HG02885 (cell line): ENCODE results near the gene GPNMB.

Source experiments
- ATAC-seq: cut with Tn5 transposase; IDR thresholded peaks from one replicate; pipeline ENCODE4 v1.9.1; 2021; ENCODE audit warnings: mild to moderate bottlenecking; ENCODE audit not compliant: unreplicated experiment, poor library complexity

The GPNMB gene

DNA sequence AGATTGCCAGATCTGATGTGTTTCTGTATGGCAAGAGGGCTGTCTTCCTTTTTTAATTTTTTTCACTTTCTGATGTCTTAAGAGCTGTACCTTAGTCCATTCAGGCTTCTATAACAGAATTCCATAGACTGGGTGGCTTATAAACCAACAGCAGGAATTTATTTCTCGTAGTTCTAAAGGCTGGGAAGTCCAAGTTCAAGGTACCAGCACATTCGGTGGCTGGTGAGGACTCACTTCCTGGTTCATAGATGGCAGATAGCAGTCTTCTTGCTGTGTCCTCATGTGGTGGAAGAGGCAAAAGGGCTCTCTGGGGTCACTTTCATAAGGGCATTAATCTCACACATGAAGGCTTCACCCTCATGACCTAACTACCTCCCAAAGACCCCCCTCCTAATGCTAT lies 20.8 kb downstream of the GPNMB start:
- ATAC-seq, result no peak

GRCh38 chr7:23268167-23268566 lies 21.6 kb downstream of the GPNMB start:
- no peak for ATAC-seq

DNA sequence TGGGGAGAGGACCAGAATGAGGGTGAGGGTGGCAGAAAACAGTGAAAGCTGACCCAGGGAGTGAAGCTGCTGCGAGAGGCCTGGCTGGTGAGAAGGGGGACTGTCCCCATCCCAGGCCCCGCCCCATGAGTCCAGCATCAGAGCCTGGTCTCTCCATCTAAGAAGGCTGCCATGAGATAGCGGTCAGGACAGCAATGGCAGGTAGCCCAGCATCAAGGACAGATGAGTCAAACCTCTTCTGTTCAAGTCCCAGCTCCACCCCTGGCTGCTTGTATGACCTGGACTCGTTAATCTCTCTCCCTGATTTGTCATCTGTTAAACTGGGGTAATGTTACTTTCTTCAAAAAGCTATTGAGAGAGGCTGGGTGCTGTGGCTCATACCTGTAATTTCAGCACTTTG lies 22.2 kb downstream of the GPNMB start:
- ATAC-seq, result no peak

GRCh38 chr7:23272275-23272674 lies 25.7 kb downstream of the GPNMB start:
- no peak for ATAC-seq

DNA sequence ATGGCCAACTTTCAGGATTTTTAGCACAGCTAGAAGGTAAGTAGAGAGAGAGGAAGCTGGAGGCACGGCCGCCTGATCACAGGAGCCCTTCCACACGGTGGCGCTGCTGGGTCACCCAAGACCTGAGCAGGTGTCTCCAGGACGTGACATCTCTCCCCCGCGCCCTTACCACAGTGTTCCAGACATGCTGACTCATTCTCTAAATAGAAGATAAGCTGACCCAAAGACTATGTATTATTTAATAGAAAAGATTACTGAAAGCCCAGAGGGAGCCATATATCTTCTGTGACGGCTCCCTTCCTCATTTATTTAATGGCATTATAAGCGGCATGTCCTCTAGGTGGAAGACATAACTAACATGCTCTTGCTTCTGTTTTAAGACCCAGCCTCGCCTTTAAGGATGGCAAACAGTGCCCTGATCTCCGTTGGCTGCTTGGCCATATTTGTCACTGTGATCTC lies 26.6 kb downstream of the GPNMB start:
- peak; percentile 97 for ATAC-seq

GRCh38 chr7:23275912-23276311 lies 29.3 kb downstream of the GPNMB start:
- ATAC-seq, result no peak

GRCh38 chr7:23276376-23276775 lies 29.8 kb downstream of the GPNMB start:
- no peak for ATAC-seq

DNA sequence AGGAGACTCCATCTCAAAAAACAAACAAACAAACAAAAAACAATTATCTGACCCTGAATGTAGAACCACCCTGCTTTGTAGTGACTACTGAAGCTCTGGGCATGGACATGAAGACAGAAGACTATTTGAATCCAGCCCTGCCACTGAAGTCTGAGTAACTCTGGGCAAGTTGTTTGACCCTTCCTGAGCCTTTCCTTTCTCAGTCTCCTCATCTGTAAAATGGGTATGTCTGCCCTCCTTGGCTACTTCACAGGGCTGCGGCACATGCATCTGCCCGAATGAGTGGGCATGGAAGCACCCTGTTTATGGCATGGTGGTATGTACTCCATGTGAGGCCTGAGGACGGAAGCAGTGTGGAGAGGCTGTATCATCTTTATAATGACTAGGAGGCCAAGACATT lies 30.4 kb downstream of the GPNMB start:
- no peak for ATAC-seq

GRCh38 chr7:23277359-23277989 lies 30.9 kb downstream of the GPNMB start:
- ATAC-seq, result peak; percentile 52

- no peak for ATAC-seq
These were observed 33.4 kb downstream of the GPNMB start for GRCh38 chr7:23279819-23280525.

- no peak for ATAC-seq
These were observed 36.5 kb downstream of the GPNMB start for GRCh38 chr7:23283086-23283485.

DNA sequence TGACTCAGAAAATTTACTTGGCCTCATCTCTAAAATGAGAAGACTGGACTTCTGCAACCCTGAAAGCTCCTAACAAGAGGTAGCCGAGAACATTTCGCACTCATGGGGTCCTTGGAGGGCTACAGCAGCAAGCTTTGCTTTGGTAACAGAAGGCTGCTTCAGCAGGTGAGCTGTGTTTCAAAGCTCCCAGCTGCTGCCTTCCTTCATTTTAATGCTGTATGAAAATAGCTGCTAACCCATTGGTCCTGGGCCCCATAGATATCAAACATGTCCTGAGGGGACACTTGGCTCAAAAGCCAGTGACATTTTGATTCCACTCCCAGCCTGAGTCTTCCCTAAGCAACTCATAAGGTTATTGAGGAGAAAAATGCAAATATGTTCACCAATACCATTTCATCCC lies 38.3 kb downstream of the GPNMB start:
- ATAC-seq, result no peak

DNA sequence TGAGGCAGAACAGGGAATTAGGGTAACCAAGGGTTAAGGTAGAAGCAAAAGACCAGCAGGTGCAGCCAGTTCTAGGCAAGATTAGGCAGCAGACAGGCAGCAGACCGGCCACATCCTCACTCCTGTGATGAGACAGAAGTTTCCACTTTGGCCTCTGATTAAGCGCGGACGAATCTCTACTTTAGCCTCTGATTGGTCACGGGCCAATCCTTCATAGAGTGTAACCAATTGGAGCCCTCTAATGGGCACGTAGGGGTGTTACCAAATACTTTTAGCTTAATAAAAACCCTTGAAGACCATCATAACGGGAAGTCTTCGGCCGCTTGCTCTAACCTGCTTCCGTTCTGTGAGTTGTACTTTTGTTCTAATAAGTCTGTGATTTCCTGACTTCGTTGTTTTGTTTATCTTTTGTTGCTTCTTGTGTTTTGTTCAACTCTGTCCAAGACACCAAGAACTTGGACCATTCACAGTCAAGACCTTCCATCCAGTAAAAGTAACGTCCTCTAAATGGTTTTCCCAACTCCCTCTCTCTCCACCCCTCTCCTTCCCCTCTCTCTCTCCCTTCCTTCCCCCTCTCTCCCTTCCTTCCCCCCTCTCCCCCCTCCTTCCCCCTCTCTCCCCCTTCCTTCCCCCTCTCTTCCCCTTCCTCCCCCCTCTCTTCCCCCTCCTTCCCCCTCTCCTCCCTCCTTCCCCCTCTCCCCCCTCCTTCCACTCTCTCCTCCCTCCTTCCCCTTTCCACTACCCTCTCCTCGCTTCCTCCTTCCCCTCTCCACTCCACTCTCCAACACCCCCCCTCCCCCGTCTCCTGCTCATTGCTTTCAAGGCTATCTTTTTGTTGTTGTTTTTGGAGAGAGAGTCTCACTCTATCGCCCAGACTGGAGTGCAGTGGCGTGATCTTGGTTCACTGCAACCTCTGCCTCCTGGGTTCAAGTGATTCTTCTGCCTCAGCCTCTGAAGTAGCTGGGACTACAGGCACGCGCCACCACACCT lies 39.4 kb downstream of the GPNMB start:
- ATAC-seq, result no peak

DNA sequence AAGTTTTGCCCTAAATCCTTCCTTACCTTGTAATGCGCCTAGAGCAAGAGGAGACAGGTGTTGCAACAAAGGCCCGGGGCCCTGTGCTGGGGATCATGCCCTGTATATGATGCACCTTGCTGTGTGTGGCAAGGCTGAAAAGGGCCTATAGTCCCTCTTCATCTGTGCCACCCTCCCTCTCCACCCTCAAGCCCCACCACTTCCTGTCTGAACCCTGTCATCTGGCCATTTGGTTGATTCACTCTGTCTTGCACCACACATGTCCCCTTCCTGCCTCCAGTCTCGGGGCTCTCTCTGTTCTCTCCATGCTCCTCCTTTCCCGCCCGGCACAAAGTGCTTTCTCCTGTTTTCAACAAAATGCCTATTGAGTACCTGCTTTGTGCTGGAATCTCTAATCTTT lies 41.0 kb downstream of the GPNMB start:
- ATAC-seq, result no peak

DNA sequence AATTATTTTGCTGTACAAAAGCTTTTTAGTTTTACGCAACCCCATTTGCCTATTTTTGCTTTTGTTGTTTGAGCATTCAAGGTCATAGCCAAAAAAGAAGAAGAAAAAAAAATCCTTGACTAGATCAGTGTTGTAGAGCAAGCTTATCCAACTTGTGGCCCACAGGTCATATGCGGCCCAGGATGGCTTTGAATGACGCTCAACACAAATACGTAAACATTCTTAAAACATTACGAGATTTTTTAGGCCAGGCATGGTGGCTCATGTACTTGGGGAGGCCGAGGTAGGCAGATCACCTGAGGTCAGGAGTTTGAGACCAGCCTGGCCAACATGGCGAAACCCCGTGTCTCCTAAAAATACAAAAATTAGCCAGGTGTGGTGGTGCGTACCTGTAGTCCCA lies 44.4 kb downstream of the GPNMB start:
- ATAC-seq, result no peak

DNA sequence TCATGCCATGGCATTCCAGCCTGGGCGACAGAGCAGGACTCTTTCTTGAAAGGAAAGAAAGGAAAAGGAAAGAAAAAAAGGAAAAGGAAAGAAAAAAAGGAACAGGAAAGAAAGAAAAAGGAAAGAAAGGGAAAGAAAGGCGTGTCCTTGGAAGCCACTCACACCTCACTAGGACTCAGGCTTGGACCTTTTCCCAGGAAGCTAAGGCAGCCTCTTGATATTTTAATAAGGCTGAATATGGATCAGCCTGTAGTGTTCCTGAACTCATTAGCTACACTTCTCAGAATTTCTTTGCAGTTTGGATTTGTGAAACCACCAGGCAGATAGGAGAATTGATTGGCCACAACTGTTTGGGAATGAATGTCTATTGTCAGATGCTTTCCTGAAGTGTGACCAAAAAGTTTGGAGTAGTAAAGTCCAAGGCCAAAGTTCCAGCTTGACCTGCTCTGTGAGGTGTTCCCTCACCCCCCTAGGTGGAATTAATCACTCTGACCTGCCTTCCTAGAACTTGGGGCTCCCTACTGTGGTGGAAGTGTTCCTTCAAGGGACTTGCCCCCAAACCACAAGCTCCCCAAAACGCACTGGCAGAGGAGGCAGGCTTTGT lies 45.5 kb downstream of the GPNMB start:
- ATAC-seq, result no peak

- ATAC-seq, result no peak
These were observed 46.0 kb downstream of the GPNMB start for GRCh38 chr7:23292623-23293022.

DNA sequence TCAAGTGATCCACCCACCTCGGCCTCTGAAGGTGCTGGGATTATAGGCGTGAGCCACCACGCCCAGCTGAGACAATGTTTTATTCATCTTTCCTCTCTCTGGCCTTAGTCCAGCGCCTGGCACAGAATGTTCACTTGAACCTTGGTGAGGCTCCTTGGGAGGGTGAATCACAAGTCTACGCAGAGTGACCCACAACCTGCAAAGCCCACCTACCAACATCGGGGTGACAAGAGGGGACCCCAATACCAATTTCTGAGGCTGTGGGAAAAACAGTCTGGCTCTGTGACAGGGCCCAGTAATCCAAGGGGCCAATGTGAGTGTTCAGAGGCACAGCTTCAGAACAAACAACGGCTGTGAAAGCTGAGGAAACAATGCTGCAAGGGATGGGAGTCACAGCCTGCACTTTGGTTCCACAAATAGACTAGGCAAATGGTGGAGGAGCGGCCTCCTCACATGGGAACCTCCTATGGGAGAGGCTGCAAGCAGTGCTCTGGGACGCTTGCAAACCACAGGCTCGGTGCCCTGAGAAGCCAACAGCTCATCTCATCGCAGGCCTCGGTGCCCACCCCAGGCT lies 47.0 kb downstream of the GPNMB start:
- ATAC-seq, result no peak

- ATAC-seq, result no peak
These were observed 48.2 kb downstream of the GPNMB start for GRCh38 chr7:23294549-23295400.

DNA sequence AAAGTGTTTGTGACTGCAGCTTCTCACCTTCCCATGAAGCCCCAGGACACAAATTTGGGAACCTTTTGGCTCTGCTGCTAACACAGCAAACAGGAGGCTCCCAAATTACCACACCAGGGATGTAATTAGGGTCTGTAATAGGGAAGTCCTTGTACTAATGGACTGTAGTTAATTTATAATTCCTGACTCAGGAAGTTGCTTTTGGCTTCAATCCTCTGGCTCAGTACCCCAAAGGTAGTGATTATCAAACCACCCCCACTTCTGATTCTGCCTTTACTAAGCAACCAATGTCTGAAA lies 48.8 kb downstream of the GPNMB start:
- no peak for ATAC-seq
